ENCODE data around the gene HOXA11.

Gene HOXA11

DNA sequence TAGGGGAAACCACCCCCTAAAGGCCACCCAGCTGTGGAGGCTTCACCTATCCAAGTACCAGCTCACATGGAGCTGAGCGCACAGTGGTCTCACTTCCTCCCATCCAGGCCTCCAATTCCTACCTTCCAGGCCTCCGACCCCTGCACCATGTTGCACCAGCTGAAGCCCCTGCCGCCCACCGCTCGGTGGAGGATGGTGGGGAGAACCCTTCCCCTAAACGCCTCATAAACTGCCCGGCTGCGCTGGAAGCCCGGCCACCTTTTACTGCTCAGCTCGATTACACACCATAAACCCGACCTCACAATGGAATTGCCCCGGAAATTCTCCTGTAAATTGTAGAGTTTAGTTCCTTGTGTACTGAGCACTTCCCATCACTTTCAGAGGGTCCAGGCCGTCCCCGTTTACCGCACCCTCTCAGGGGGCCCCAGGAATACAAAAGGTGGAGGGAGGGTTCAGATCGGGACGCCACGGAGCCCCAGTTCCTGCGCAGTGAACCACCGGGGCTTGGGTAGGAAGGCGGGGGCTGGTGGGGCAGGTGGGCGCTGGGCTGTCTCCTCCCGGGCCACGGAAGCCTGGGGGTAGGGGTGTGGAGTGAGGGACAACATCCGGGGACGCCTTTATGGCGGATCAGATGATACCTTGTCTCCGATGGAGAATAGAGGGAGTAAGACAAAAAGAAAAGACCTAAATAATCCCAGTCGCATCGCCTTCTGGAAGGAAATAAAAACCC is 27.2 kb downstream of the HOXA11 start:
- no peak for DNase-seq

GRCh38 chr7:27156916-27157701 is 27.9 kb downstream of the HOXA11 start:
- no peak for DNase-seq

- DNase-seq = peak; percentile 84
Measured at GRCh38 chr7:27156508-27156898, 28.5 kb downstream of the HOXA11 start, which contains the start of gene HOXA7. HOXA7 (minus strand) TSS chr7:27156675; CDS start chr7:27156545, 130 bp downstream.

- peak; percentile 52 for DNase-seq
Measured at GRCh38 chr7:27155816-27156507, 29.1 kb downstream of the HOXA11 start.

DNA sequence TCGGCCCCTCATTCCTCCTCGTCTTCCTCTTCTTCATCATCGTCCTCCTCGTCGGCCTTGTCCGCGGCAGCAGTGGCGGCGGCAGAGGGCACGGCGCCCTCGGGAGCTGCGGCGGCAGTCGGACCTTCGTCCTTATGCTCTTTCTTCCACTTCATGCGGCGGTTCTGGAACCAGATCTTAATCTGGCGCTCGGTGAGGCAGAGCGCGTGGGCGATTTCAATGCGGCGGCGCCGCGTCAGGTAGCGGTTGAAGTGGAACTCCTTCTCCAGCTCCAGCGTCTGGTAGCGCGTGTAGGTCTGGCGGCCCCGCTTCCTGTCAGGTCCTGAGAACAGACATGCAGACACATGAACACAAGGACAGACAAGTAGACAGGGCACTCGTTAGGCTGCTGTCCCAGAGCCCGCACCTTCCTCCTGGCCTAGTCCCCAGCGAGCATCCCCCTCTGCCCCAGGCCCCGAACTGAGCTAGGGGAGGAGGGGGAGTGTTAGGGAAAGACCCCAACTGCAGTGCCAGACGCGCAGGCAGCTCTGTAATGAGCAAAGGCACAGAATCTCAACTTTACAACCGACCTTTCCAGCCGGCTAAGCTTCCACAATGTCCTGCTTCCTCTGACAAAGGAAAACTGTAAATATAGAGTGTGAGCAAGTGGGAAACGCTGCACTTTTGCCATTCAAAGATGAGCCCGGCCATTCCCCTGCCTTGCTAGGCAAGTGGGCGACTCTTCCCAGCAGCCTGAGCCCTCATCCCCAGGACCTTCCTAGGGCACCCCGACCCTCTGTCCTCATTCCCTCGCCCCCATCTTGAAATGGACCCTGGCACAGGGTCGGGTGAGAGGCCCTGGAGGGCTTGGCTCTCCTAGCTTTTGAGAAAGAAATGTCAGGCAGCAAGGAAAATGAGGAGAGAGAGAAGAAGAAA is 29.9 kb downstream of the HOXA11 start:
- no peak for DNase-seq

DNA sequence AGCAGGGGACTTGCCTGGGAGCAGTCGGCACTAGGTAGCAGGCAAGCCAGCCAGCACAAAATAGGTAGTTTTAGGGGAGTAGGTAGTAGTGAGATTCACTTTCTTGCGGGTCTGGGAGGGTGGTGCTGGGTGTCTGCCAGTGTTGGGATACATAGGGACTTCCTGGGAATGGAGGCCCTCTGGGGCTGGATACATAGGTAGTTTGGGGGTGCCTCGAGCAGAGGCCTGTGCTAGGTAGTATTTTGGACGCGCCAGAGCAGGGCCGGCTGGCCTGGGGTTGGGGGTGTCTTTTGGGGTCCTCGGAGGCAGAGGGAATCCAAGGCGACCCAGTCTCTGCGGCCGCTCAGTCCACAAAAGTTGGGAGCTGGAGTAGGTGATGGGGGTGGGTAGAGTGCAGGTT is 30.7 kb downstream of the HOXA11 start:
- DNase-seq = no peak

DNA sequence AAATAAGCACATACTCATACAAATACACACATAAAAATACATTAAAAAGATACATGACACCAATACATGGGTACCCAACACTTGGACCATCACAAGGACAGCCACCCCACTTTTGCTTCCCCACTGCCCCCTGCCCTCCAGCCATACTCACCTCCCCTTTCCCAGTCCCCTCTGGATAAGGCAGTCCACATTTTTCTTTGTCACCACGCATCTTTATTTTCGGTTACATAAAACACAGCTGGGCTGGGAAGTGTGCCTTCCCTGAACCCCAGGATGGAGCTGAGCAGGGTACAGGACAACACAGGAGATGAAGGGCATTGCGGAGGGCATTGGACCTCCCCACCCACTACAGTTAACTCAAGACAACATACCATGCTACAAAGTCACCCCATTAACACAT is 31.5 kb downstream of the HOXA11 start:
- DNase-seq = no peak

- DNase-seq = no peak
Measured at GRCh38 chr7:27152816-27153442, 32.1 kb downstream of the HOXA11 start.

- peak; percentile 84 for DNase-seq
Measured at GRCh38 chr7:27151931-27152815, 32.9 kb downstream of the HOXA11 start, which contains the start of gene HOXA3. HOXA3 (minus strand) TSS chr7:27152583; CDS start chr7:27110640, 41,943 bp downstream.

DNA sequence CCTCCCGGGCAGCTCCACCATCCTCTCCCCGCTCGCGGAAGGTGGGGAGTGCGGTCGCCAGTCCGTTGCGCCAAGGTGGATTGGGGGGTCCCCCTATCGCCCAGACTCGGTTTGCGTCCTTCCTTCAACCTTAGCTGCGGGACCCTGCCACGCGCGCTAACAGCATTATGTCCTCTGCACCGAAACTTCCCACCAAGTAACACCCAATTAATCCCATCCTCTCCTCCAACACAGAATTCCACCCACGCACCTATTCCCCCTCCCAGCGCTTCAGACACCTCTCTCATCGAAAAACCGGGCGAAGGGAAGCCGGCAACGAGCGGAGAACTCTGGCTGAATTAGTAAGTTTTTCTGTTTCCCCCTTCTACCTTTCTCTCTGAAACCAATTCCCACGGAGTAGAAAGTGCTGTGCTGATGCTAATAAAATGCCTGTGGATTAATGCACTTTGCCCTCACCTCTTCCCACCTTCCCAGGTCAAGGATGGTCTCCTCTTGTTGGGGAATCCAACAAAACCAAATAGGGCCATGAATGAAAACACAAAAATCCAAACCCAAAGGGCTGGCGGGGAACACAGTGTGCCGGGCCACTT is 33.6 kb downstream of the HOXA11 start:
- DNase-seq = no peak

- DNase-seq = peak; percentile 83
Measured at GRCh38 chr7:27150568-27151340, 34.3 kb downstream of the HOXA11 start.

GRCh38 chr7:27149842-27150567 is 35.0 kb downstream of the HOXA11 start:
- no peak for DNase-seq

GRCh38 chr7:27148756-27149641 is 36.0 kb downstream of the HOXA11 start:
- DNase-seq = peak; percentile 30

- DNase-seq = no peak
Measured at GRCh38 chr7:27148031-27148755, 36.8 kb downstream of the HOXA11 start.

DNA sequence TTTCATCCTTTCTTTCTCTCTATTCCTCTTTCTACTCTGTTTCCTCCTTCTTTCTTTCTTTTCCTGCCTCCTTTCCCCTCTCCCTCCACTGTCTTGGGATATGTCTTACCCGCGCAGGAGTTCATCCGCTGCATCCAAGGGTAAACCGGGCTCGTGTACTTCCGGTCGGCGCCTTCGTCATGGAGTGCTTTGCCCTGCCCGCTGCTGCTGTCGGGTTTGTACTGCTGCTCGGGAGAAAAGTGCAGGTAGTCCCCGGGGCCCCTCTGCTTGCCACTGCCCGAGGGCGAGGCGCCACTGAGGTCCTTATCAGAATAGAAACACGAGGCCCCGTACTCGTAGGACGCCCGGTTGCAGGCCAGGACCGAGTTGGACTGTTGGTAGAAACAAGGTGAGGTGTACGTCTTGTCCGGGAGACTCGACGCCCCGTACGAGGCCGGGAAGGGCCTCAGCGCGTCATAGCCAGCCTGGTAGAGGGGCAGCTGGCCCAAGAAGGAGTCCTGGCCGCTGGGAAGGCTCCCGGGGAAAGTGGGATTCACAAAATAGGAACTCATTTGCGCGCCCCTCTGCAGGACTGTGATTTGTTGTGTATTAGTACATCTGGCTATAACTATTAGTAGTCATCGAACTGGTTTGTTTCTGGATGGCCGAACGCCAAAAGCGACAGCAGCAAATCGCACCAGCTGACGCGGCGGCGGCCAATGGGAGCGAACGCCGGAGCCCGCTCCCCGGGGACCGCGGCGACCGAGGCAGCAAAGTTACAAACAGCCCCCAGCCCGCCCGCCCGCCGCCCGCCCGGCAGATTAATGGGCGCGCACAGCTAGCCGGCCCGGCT is 37.6 kb downstream of the HOXA11 start, which contains the start of gene HOXA6:
TSS of gene HOXA6 (minus strand) at position 576 of the 832 bp plus-strand sequence. CDS start at position 551, 25 bp downstream.
- DNase-seq = no peak

All from EL (cell line).